Caco-2 (cell line): ENCODE measurements around the gene STXBP3. TPM values are rescaled to one million over a fixed set of nuclear protein-coding genes. Genes with fewer than 3 reads are reported as not detected.

Source experiments
- BruUV-seq: library from RNA; stranded (reverse); fragments of 400-500 nt; replicated peaks from 2 replicates; lab custom pipeline; 2021; lab: Mats Ljungman, UMichigan
- CTCF ChIA-PET: fragments of 300-600 bp; sonication (Branson Sonifier 250); formaldehyde crosslinking; loops from one replicate; lab custom pipeline; 2022; ENCODE audit warnings: antibody characterized with exemption; lab: Charles Lee
- POLR2A ChIA-PET: fragments of 300-600 bp; sonication (Branson Sonifier 250); formaldehyde crosslinking; loops from one replicate; lab custom pipeline; 2022; ENCODE audit warnings: antibody characterized with exemption; lab: Charles Lee
- DNase-seq, 2 experiments: peaks; one replicate each; pipeline versions ENCODE4 v3.0.0 to v3.0.0-alpha.2; 2020 to 2022
- H3K27me3 ChIP-seq: replicated peaks from 2 replicates; pipeline ENCODE4 v1.6.0; 2011; ENCODE audit warnings: low read length; ENCODE audit not compliant: control insufficient read depth, insufficient read depth
- H3K36me3 ChIP-seq: 2 replicates; pipeline ENCODE4 v1.5.1; 2011; ENCODE audit warnings: low read length; ENCODE audit not compliant: control insufficient read depth, insufficient read depth
- H3K4me1 ChIP-seq: fragments of 250-450 bp; sonication (Bioruptor Pico); 2 replicates; pipeline ENCODE4 v1.5.1; 2020; ENCODE audit warnings: mild to moderate bottlenecking
- H3K4me3 ChIP-seq: 2 replicates; pipeline ENCODE4 v1.5.1; 2011; ENCODE audit warnings: low read depth, mild to moderate bottlenecking, control low read depth, low read length
- H3K9me3 ChIP-seq: fragments of 250-450 bp; sonication (Bioruptor Pico); 2 replicates; pipeline ENCODE4 v1.5.1; 2020; ENCODE audit warnings: mild to moderate bottlenecking, moderate library complexity
- H3K27ac Mint-ChIP-seq: one replicate; pipeline ENCODE4 v1.8.0; 2022; ENCODE audit warnings: mixed read lengths; ENCODE audit not compliant: unreplicated experiment
- H3K27me3 Mint-ChIP-seq: one replicate; pipeline ENCODE4 v1.8.0; 2022; ENCODE audit warnings: mixed read lengths; ENCODE audit not compliant: insufficient read depth, unreplicated experiment
- H3K36me3 Mint-ChIP-seq: one replicate; pipeline ENCODE4 v1.8.0; 2022; ENCODE audit warnings: mild to moderate bottlenecking, mixed read lengths; ENCODE audit not compliant: insufficient read depth, unreplicated experiment
- H3K4me1 Mint-ChIP-seq: one replicate; pipeline ENCODE4 v1.8.0; 2022; ENCODE audit warnings: low read depth, mixed read lengths; ENCODE audit not compliant: unreplicated experiment
- H3K4me3 Mint-ChIP-seq: one replicate; pipeline ENCODE4 v1.8.0; 2022; ENCODE audit warnings: mild to moderate bottlenecking, moderate library complexity, mixed read lengths; ENCODE audit not compliant: unreplicated experiment
- H3K9me3 Mint-ChIP-seq: one replicate; pipeline ENCODE4 v1.8.0; 2022; ENCODE audit warnings: mixed read lengths; ENCODE audit not compliant: unreplicated experiment
- intact Hi-C: fragments of 100-400 bp; cut with micrococcal nuclease; formaldehyde crosslinking; loops from one replicate; pipeline ENCODE4 v1.10.0; 2022; ENCODE audit not compliant: unreplicated experiment
- total RNA-seq: library from RNA; stranded (reverse); gene quantifications from 2 replicates; pipeline ENCODE4 v1.2.3, GENCODE V29; 2022
- TF ChIP-seq, protein P1 (sequence below), 2 experiments: fragments of 200-600 bp in 1 of 2; IDR thresholded peaks; 1 replicate in 1 of 2; 2 replicates in 1 of 2; pipeline versions ENCODE4 v1.5.1 to v1.8.0; 2011 to 2022; ENCODE audit warnings: antibody characterized with exemption in 1 of 2, control low read depth in 1 of 2, inconsistent platforms in 1 of 2, low read depth in 1 of 2, low read length in 1 of 2, mild to moderate bottlenecking in 1 of 2, moderate library complexity in 1 of 2; ENCODE audit not compliant: insufficient read depth in 1 of 2, severe bottlenecking in 1 of 2, unreplicated experiment in 1 of 2

STXBP3 gene
- total RNA-seq, 1 experiment from 2014 or later: 34.3 TPM

DNA sequence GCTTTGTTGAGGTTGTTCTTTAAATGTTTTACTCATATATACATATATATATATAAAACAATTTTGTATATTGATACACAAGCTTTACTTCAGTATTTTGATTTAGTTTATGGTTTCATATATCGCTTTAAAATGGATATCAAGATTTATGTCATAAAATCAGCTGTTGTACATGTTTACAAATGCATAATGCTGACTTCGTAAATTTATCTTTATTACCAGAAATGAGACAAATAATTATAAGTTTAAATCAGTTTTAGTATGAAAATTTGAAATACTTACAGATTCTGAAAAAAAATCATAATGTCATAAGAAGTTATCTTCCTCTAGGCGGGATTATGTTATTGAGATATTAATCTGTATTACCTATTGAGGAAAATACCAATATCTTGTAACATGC is 6.9 kb downstream of the STXBP3 start:
- BruUV-seq: no TSS peak
- H3K36me3 ChIP-seq: no peaks in the 10 kb centered on the region
- ChIA-PET CTCF (no interaction called here), POLR2A (no interaction called here)
- no peaks in the 10 kb centered on the region for H3K36me3 Mint-ChIP-seq
- no peak overlapping the region for H3K4me3 Mint-ChIP-seq
- TF ChIP-seq, protein P1, sequence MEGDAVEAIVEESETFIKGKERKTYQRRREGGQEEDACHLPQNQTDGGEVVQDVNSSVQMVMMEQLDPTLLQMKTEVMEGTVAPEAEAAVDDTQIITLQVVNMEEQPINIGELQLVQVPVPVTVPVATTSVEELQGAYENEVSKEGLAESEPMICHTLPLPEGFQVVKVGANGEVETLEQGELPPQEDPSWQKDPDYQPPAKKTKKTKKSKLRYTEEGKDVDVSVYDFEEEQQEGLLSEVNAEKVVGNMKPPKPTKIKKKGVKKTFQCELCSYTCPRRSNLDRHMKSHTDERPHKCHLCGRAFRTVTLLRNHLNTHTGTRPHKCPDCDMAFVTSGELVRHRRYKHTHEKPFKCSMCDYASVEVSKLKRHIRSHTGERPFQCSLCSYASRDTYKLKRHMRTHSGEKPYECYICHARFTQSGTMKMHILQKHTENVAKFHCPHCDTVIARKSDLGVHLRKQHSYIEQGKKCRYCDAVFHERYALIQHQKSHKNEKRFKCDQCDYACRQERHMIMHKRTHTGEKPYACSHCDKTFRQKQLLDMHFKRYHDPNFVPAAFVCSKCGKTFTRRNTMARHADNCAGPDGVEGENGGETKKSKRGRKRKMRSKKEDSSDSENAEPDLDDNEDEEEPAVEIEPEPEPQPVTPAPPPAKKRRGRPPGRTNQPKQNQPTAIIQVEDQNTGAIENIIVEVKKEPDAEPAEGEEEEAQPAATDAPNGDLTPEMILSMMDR (IDR thresholded peaks at IDR 0.05; ENCODE audit: insufficient read depth in 1 of 2, low read depth in 1 of 2, low read length in 1 of 2, severe bottlenecking in 1 of 2, unreplicated experiment in 1 of 2): no peak
- H3K27me3 Mint-ChIP-seq: no peaks in the 10 kb centered on the region
- no peak for DNase-seq
- no peaks in the 10 kb centered on the region for H3K9me3 ChIP-seq
- no peak overlapping the region for H3K4me3 ChIP-seq
- H3K27me3 ChIP-seq: no peaks in the 10 kb centered on the region
- no peaks in the 10 kb centered on the region for H3K9me3 Mint-ChIP-seq
- no peaks in the 10 kb centered on the region for H3K4me1 ChIP-seq
- H3K27ac Mint-ChIP-seq: no peak overlapping the region
- peaks cover 9% of the 10 kb centered on the region for H3K4me1 Mint-ChIP-seq
- intact Hi-C loops: no loop called here

DNA sequence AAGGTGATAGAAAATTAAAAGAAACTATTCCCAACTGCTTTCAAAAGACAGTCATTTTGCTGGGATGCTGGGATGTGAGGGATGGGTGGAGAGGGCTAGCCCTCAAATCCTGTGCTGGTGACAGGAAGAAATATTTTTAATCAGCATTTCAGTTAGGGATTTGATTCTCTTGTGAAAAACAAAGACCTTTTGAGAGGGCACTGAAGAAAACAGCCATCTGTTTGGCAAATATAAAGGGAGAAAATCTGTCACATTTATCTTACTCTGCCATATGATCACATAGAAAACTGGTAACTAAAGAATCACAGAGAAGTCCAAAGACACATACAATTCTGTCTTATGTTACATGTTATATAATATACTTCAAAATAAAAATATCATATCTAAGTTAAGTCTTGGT is 12.3 kb downstream of the STXBP3 start:
- Histone ChIP-seq H3K36me3 (no peaks in the 10 kb centered on the region), H3K9me3 (no peaks in the 10 kb centered on the region), H3K4me3 (no peak overlapping the region), H3K4me1 (no peaks in the 10 kb centered on the region), H3K27me3 (no peaks in the 10 kb centered on the region)
- DNase-seq: no peak
- ChIA-PET CTCF (no interaction called here), POLR2A (no interaction called here)
- intact Hi-C loops: no loop called here
- BruUV-seq: no TSS peak
- no peaks in the 10 kb centered on the region for H3K9me3 Mint-ChIP-seq
- H3K27ac Mint-ChIP-seq: no peak overlapping the region
- no peak overlapping the region for H3K4me3 Mint-ChIP-seq
- no peaks in the 10 kb centered on the region for H3K27me3 Mint-ChIP-seq
- H3K36me3 Mint-ChIP-seq: peaks cover 5% of the 10 kb centered on the region
- H3K4me1 Mint-ChIP-seq: no peaks in the 10 kb centered on the region
- TF ChIP-seq, protein P1 (IDR thresholded peaks at IDR 0.05; ENCODE audit: insufficient read depth in 1 of 2, low read depth in 1 of 2, low read length in 1 of 2, severe bottlenecking in 1 of 2, unreplicated experiment in 1 of 2): no peak

DNA sequence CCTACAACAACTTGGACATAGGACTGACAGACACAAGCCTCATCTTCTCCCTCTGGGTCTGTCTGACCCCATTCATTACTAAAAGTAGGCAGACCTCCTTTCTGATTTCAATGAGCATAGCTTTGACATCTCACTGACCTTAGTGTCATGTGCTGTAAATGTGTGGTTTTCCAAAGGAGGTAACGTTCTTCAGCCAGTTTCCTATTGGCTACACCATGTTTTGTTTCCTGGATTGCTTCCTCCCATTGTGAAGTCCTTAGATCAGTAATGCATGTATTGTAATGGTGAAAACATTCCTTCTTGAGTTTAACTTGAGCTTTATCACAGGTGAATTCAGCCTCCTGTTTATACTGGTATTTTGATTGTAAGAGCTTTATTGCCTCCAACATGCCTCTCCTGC is 20.6 kb downstream of the STXBP3 start:
- H3K36me3 Mint-ChIP-seq: peaks cover 13% of the 10 kb centered on the region
- POLR2A ChIA-PET: no interaction called here
- BruUV-seq: no TSS peak
- no peak overlapping the region for H3K4me3 ChIP-seq
- no peaks in the 10 kb centered on the region for H3K4me1 Mint-ChIP-seq
- CTCF ChIA-PET: no interaction called here
- no peak overlapping the region for H3K27ac Mint-ChIP-seq
- intact Hi-C loops: no loop called here
- no peaks in the 10 kb centered on the region for H3K4me1 ChIP-seq
- H3K27me3 Mint-ChIP-seq: no peaks in the 10 kb centered on the region
- no peaks in the 10 kb centered on the region for H3K36me3 ChIP-seq
- no peaks in the 10 kb centered on the region for H3K9me3 ChIP-seq
- TF ChIP-seq, protein P1 (IDR thresholded peaks at IDR 0.05; ENCODE audit: insufficient read depth in 1 of 2, low read depth in 1 of 2, low read length in 1 of 2, severe bottlenecking in 1 of 2, unreplicated experiment in 1 of 2): no peak
- no peaks in the 10 kb centered on the region for H3K27me3 ChIP-seq
- DNase-seq: no peak
- H3K4me3 Mint-ChIP-seq: no peak overlapping the region
- no peaks in the 10 kb centered on the region for H3K9me3 Mint-ChIP-seq
